GM19372 (cell line): Measurements from ENCODE around the gene CEACAM7.

ENCODE experiments used
- ATAC-seq: cut with Tn5 transposase; IDR thresholded peaks from one replicate; pipeline ENCODE4 v1.9.1; 2021; ENCODE audit warnings: mild to moderate bottlenecking, low read depth, moderate library complexity; ENCODE audit not compliant: unreplicated experiment

Gene CEACAM7

DNA sequence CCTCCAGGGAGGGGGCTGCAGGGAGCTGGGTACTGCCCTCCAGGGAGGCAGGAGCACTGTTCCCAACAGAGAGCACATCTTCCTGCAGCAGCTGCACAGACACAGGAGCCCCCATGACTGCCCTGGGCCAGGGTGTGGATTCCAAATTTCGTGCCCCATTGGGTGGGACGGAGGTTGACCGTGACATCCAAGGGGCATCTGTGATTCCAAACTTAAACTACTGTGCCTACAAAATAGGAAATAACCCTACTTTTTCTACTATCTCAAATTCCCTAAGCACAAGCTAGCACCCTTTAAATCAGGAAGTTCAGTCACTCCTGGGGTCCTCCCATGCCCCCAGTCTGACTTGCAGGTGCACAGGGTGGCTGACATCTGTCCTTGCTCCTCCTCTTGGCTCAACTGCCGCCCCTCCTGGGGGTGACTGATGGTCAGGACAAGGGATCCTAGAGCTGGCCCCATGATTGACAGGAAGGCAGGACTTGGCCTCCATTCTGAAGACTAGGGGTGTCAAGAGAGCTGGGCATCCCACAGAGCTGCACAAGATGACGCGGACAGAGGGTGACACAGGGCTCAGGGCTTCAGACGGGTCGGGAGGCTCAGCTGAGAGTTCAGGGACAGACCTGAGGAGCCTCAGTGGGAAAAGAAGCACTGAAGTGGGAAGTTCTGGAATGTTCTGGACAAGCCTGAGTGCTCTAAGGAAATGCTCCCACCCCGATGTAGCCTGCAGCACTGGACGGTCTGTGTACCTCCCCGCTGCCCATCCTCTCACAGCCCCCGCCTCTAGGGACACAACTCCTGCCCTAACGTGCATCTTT lies 12.5 kb upstream of the CEACAM7 start:
- ATAC-seq, result no peak

DNA sequence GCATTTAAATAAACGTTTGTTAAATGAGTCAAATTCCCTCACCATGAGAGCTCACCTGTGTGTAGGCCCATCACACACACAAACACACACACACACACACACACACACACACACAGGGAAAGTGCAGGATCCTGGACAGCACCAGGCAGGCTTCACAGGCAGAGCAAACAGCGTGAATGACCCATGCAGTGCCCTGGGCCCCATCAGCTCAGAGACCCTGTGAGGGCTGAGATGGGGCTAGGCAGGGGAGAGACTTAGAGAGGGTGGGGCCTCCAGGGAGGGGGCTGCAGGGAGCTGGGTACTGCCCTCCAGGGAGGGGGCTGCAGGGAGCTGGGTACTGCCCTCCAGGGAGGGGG lies 11.9 kb upstream of the CEACAM7 start:
- ATAC-seq, result no peak

DNA sequence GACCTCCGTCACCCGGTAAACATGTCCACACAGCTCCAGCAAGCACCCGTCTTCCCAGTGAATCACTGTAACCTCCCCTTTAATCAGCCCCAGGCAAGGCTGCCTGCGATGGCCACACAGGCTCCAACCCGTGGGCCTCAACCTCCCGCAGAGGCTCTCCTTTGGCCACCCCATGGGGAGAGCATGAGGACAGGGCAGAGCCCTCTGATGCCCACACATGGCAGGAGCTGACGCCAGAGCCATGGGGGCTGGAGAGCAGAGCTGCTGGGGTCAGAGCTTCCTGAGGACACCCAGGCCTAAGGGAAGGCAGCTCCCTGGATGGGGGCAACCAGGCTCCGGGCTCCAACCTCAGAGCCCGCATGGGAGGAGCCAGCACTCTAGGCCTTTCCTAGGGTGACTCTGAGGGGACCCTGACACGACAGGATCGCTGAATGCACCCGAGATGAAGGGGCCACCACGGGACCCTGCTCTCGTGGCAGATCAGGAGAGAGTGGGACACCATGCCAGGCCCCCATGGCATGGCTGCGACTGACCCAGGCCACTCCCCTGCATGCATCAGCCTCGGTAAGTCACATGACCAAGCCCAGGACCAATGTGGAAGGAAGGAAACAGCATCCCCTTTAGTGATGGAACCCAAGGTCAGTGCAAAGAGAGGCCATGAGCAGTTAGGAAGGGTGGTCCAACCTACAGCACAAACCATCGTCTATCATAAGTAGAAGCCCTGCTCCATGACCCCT lies 11.3 kb upstream of the CEACAM7 start:
- ATAC-seq, result no peak

DNA sequence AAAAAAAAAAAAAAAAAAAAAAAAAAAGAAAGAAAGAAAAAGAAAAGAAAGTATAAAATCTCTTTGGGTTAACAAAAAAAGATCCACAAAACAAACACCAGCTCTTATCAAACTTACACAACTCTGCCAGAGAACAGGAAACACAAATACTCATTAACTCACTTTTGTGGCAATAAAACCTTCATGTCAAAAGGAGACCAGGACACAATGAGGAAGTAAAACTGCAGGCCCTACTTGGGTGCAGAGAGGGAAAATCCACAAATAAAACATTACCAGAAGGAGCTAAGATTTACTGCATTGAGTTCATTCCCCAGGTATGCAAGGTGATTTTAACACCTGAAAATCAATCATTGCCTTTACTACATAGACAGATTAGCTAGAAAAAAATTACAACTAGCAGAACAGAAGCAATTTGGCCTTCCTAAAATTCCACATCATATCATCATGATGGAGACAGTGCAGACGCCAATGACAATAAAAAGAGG lies 10.7 kb upstream of the CEACAM7 start:
- ATAC-seq, result no peak

DNA sequence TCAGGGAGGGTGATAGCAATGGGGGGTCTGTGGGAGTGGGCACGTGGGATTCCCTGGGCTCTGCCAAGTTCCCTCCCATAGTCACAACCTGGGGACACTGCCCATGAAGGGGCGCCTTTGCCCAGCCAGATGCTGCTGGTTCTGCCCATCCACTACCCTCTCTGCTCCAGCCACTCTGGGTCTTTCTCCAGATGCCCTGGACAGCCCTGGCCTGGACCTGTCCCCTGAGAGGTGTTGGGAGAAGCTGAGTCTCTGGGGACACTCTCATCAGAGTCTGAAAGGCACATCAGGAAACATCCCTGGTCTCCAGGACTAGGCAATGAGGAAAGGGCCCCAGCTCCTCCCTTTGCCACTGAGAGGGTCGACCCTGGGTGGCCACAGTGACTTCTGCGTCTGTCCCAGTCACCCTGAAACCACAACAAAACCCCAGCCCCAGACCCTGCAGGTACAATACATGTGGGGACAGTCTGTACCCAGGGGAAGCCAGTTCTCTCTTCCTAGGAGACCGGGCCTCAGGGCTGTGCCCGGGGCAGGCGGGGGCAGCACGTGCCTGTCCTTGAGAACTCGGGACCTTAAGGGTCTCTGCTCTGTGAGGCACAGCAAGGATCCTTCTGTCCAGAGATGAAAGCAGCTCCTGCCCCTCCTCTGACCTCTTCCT lies 9.3 kb upstream of the CEACAM7 start:
- ATAC-seq, result no peak

DNA sequence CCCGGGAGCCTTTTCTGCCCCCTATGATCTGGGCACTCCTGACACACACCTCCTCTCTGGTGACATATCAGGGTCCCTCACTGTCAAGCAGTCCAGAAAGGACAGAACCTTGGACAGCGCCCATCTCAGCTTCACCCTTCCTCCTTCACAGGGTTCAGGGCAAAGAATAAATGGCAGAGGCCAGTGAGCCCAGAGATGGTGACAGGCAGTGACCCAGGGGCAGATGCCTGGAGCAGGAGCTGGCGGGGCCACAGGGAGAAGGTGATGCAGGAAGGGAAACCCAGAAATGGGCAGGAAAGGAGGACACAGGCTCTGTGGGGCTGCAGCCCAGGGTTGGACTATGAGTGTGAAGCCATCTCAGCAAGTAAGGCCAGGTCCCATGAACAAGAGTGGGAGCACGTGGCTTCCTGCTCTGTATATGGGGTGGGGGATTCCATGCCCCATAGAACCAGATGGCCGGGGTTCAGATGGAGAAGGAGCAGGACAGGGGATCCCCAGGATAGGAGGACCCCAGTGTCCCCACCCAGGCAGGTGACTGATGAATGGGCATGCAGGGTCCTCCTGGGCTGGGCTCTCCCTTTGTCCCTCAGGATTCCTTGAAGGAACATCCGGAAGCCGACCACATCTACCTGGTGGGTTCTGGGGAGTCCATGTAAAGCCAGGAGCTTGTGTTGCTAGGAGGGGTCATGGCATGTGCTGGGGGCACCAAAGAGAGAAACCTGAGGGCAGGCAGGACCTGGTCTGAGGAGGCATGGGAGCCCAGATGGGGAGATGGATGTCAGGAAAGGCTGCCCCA lies 8.5 kb upstream of the CEACAM7 start:
- ATAC-seq, result no peak

DNA sequence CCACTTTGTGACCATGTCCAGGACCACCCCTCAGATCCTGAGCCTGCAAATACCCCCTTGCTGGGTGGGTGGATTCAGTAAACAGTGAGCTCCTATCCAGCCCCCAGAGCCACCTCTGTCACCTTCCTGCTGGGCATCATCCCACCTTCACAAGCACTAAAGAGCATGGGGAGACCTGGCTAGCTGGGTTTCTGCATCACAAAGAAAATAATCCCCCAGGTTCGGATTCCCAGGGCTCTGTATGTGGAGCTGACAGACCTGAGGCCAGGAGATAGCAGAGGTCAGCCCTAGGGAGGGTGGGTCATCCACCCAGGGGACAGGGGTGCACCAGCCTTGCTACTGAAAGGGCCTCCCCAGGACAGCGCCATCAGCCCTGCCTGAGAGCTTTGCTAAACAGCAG lies 7.7 kb upstream of the CEACAM7 start:
- ATAC-seq, result no peak

DNA sequence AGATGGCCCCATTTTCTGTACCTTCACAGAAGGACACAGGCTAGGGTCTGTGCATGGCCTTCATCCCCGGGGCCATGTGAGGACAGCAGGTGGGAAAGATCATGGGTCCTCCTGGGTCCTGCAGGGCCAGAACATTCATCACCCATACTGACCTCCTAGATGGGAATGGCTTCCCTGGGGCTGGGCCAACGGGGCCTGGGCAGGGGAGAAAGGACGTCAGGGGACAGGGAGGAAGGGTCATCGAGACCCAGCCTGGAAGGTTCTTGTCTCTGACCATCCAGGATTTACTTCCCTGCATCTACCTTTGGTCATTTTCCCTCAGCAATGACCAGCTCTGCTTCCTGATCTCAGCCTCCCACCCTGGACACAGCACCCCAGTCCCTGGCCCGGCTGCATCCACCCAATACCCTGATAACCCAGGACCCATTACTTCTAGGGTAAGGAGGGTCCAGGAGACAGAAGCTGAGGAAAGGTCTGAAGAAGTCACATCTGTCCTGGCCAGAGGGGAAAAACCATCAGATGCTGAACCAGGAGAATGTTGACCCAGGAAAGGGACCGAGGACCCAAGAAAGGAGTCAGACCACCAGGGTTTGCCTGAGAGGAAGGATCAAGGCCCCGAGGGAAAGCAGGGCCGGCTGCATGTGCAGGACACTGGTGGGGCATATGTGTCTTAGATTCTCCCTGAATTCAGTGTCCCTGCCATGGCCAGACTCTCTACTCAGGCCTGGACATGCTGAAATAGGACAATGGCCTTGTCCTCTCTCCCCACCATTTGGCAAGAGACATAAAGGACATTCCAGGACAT lies 7.0 kb upstream of the CEACAM7 start:
- ATAC-seq, result no peak

DNA sequence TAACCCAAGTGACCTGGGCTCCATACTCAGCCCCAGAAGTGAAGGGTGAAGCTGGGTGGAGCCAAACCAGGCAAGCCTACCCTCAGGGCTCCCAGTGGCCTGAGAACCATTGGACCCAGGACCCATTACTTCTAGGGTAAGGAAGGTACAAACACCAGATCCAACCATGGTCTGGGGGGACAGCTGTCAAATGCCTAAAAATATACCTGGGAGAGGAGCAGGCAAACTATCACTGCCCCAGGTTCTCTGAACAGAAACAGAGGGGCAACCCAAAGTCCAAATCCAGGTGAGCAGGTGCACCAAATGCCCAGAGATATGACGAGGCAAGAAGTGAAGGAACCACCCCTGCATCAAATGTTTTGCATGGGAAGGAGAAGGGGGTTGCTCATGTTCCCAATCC lies 6.1 kb upstream of the CEACAM7 start:
- ATAC-seq, result no peak

DNA sequence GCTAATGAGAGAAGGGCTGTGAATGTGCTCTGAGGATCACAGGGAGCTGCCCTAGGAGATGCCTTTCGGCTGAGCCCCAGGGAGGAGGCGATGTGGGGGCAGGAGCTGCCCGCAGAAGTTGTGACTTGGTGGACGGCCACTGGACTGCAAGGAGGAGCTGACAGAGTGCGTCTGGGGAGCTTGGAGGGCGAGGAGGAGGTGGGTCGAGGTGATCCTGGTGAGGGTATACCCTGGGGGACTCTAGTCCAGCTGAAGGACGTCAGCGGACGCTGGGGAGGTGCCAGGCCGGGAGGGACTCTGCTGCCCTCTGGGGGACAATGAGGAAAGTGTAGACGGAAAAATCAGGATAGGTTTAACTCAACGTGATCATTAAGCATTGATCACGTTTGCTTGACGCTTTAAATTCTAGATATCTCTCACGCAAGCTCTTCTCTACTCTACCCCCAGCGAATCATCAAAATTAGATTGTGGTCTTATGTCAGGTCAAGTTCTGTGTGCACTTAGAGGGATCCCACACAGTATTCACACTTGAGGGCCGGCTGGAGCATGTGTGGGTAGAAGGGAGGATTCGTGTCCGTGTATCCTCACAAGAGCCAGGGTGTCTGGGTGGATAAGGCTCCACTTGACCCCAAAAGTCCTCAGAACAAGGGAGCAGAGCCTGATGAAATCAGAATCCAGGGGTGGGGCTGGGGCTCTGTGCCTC lies 3.3 kb upstream of the CEACAM7 start:
- ATAC-seq, result no peak

DNA sequence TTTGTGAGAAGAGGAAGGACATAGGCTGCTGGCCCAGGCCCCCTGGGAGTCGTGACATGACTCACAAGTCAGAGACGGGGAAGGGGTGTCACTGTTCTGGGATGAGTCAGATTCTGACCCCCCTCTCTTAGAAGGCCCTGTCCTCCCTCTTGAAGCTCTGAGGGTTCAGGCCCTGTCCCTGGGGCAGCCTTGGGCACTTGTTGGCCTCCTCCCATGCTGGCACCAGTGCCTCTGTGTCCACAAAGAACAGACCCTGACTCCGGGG lies 2.7 kb upstream of the CEACAM7 start:
- ATAC-seq, result no peak

DNA sequence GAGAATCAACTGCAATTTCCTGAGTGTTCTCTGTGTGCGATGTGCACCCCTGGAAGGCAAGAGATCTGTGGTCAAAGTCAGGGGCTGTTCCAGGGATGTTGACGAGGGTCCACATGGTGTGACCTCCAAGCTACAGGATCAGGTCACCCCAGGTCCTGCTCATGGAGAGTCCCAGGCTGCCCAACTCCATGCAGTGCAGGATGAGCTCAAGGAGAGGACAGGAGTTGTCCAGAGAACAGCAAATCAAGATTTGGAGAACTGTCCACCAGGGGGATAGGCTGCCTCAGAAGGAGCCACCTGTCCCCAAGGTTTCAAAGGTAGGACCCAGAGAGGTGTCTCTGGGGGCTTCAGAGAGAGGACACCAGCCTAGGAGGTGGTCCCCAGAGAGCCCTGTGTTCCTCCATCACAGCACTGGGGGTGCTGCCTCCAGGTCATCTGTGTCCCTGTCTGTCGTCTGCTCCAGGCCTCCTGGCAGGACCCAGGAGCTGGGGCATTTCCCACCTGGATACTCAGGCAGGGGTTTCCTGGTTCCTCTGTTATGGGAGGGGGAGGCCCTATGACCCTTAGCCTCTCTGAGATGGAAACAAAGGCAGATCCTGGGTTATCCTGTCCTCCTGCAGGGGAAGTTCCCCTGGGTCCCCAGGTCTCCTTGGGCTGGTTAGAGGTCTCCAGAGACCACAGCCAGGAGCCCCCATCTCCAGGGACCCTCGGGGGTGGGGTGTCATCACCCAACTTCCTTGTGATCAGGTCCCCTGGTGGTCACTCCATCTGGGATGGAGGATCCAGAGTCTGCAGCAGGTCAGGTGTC lies 2.1 kb upstream of the CEACAM7 start:
- ATAC-seq, result no peak

DNA sequence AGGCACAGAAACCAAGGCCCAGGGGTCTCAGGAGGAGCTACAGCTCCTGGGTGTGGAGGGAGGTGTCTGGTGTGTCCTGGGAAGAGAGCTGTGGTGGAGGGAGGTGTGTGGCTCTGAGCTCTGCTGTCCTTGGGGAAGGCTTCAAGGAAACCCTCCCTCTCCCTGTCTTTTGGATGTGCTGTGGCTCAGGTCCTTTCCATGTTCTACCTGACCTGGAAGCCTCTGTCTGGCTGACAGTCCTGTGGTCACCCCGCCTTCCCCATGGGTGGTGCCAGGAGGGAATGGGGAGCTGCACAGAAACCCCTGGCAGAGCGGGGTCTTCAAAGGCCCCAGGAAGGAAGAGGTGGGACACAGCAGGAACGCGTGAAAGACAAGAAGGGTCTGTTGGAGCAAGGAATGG lies 617 bp upstream of the CEACAM7 start:
- no peak for ATAC-seq

DNA sequence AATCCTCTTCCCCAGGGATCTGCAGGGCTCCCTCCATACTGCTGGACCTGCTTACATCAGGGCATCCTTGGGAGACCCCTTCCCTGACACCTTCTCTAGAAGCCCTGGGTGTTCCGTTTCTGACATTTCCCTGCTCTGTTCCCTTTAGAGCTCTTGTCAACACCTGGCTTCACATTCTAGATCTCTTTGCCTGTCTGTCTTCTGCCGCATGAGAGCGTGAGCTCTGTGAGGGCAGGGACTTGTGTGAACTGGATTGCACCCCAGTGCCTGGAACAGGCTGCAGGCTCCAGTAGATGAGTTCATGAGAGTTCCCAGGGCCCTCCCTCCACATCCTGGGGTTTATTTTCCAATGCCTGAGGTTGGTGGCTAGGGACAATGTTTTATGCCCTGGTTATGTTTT lies 651 bp downstream of the CEACAM7 start:
- ATAC-seq, result no peak

DNA sequence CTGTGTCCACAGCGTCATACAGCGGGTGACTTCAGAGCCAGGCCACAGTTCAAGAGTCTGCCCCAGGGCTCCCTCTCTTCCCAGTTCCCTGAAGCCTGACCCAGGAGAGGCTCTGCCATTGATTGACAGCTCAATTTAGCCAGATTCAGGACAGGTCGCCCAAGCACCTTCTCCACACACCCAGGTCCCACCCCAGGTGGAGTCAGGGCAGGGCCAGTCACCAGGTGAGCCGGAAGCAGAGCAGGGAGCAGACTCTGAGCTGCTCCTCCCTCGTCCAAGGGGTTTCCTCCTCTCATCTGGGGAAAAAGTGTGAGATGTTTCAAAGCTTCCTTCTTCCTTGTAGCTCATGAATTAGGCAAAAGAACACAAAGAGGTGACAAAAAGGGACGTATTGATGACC lies 5.6 kb downstream of the CEACAM7 start:
- ATAC-seq, result no peak

DNA sequence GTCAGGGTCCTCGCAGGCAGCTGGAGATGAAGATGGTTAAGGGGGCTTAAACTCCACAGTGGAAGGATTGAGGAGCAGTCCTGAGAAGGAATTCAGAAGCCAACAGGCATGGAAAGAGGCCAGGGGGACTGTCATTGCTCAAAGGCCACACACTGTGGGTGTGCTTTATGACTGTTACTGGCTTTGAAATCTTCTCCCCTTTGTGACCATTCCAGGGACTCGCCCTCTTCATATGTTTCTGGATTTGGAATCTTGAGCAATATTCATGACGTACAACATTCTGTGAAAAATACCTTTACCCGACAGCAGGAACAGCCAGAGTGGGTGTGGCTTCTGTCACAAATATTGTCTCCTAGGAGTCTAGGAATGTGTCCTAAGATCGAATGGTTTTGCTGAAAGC lies 16.6 kb downstream of the CEACAM7 start:
- no peak for ATAC-seq

DNA sequence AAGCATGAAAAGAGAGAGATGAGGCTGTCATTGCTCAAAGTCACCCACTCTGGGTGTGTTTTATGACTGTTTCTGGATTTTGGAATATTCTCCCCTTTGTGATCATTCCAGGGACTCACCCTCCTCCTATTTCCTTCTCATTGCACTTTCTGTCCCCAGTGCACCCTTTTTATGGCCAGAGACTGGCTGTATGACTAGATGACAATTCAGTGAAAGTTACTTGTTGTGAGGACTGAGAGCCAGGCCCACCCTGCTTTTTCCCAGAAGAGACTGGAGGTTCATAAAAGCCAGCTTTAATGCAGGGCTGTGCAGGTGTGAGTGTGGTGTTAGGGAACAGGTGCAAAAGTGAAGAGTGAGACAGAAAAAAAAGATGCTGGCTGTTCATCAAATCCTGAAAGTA lies 17.3 kb downstream of the CEACAM7 start:
- ATAC-seq, result no peak

DNA sequence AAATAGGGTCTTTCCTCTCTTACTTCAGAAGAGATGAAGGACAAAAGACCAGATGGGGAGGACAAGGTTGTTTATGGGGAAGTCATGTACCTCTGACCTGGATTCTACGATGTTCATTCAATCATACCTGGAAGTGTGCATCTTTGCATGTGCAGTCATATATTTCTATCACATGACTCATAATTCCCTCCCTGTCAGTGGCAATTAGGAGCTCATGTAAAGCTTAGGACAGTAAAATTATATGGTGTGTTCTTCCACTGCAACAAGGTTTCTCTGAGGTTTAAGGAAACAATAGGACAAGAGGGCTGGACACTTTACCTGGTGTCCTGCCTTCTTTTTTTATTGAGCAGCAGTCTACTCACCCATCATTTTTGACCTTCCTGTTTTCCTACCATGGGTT lies 19.8 kb downstream of the CEACAM7 start:
- no peak for ATAC-seq

DNA sequence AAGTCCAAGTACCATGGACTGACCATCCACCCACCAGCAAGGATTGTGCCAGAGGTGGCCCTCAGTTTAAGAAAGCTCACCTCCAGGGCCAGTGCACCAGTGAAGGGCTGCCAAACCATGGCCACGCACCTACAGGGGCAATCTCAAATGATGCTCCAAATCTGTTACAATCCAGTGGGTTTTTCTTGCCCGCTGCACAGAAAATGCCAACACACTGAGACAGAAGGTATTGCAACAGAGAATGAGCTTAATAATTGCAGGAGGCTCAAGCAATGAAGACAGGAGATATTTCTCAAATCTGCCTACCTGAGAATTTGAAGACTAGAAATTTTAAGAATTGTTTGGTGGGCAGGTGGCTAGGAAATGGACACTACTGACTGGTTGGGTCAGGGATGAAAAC lies 22.0 kb downstream of the CEACAM7 start:
- ATAC-seq, result no peak
